SK-MEL-5 (cell line): ENCODE data around the gene CRAT. TPM values are rescaled to one million over a fixed set of nuclear protein-coding genes. Genes with fewer than 3 reads are reported as not detected.

Source experiments
- DNase-seq: peaks from one replicate; pipeline ENCODE4 v3.0.0-alpha.2; 2016; ENCODE audit warnings: low read depth, low spot score
- in situ Hi-C: cut with HindIII; loops from 2 replicates; pipeline ENCODE4 v1.10.0; 2016; ENCODE audit warnings: low sequenced_read_pairs, high pct_unique_total_duplicates, low pct_unique_long_range_greater_than_20kb
- total RNA-seq: library from RNA; depleted of rRNA; stranded (reverse); fragments of >200 nt; shearing (Covaris generic); gene quantifications from 2 replicates; pipeline ENCODE4 v1.2.3, GENCODE V29; 2014

CRAT gene
- total RNA-seq, 1 experiment from 2014 or later = 9.4 TPM

DNA sequence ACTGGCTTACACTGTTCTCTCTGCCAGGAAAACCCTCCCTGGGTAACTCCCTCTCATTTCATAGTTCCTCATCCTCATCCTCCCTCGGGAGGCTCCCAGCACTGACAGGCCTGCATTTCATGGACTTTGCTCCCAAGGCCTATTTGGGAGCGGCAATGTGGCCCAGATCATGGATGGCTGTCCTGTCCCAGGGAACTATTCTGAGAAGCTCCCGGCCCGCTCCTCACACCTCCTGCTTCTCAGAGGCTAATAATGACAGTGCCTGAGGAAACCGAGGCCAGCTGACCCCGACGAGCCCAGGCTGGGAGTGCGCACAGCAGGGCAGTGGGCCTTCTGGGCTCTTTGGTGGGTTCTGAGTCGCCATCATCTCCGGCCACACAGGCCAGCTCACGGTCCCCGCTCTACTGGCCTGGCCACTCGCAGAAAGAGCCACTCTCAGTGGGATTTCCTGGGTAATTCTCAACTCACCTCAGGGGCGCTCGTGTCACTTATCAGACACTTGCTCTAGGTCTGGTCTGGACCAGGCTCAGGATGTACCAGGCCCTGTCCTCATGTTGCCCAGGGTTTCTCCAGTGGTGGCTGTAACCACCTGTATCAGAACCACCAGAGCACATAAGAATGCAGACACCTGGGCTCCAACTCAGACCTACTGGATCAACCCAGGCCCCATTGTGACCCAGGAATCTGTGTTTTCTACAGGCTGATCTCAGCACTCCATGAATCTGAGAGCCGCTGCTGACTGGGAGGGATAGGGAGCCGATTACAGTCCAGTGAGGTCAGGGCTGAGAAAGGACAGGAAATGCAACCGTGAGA is 31.7 kb downstream of the CRAT start:
- no peak for DNase-seq
- in situ Hi-C loops = no loop called here

DNA sequence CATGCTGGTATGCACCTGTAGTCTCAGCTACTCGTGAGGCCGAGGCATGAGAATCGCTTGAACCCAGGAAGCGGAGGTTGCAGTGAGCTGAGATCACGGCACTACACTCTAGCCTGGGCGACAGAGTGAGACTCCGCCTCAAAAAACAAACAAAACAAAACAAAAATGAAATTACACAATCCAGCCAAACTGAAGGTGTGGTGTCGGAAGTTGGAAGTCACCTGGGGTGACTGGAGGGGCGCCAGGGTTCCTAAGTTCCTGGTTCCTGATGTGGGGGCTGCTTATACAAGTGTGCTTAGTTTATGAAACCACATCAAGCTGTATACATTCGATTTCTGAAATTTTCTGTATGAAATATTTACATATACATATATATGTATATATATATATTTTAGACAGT is 33.4 kb downstream of the CRAT start:
- in situ Hi-C loops = no loop called here
- no peak for DNase-seq

DNA sequence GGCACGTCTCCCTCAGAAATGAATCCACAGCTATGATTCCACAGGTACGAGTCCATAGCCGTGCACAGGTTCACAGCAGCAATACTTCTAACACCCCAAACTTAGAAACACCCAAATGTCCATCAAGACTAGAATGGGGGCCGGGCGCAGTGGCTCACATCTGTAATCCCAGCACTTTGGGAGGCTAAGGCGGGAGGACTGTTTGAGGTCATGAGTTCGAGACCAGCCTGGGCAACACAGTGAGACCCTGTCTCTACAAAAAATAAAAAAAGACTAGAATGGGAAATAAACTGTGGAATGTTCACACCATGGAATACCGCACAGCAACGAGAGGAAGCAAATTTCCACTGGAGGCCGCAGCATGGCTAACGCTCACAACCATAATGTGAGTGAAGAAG is 34.0 kb downstream of the CRAT start:
- in situ Hi-C loops = no loop called here
- no peak for DNase-seq

DNA sequence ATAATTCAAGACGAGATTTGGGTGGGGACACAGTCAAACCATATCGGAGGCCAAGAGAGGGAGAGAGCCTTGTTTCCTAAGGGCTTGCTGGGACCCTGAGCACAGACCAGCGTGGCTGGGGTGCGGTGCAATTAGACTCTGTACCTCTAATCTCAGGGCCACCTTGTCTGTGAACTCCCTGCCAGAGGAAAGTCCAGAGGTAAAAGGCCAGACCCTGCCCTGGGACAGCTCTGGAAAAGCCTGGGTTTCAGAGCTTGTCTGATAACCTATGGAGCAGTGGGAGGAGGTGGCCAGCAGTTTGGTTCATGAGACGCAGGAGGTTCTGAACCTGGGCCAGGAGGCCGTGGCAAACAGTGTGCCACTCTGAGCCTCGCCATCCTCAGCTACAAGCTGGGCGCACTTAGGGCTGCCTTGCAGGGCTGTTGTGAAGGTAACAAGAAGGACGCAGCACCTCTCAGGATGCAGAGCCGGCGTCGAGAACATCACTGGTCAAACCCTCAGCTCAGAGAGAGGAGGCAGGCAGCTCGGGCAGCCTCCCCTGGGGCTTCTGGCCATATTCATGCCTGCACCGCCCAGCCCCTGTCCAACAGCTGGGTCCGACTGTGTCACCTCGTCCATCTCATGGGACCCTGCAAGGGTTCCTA is 34.5 kb downstream of the CRAT start:
- no peak for DNase-seq
- in situ Hi-C loops = no loop called here

DNA sequence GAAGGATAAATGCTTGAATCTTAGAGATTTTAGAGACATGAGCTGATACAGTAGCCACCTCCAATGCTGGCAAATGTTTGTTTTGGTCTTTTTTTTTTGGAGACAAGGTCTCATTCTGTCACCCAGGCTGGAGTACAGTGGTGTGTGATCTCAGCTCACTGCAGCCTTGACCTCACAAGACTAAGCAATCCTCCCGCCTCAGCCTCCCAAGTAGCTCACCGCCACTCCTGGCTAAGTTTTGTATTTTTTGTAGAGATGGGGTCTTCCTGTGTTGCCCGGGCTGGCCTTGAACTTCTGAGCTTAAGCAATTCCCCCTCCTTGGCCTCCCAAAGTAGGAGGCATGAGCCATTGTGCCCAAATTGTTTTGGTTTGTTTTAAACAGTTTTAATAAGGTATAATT is 36.5 kb downstream of the CRAT start:
- in situ Hi-C loops = no loop called here
- DNase-seq = no peak

DNA sequence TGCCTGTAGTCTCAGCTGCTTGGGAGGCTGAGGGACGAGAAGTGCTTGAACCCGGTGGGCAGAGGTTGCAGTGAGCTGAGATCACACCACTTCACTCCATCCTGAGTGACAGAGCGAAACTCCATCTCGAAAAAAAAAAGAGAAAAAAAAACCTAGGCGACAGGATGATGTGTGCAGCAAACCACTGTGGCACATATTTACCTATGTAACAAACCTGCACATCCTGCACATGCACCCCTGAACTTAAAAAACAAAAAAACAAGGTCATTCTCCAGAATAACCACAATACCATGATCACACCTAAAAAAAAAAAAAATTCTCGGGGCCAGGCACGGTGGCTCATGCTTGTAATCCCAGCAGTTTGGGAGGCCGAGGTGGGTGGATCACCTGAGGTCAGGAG is 37.2 kb downstream of the CRAT start:
- in situ Hi-C loops = no loop called here
- no peak for DNase-seq

DNA sequence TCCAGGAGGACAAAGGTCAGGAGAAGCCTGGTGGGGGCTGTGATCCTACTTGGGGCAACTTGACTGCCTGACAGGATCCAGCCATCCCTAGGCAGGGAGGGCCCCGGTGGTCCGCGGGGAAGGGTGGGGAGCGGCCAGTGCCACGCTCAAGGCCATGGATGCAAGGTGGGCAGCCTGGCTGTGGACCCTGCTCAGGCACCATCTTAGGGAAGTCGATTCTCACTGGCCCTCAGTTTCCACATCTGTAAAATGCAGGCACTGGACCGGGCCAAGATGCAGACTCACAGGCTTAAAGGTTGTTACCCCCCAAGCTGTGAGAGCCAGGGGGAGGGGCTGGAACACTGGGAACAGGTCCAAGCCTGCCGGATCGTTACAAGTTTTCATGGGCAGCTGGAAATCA is 38.4 kb downstream of the CRAT start:
- in situ Hi-C loops = no loop called here
- no peak for DNase-seq

DNA sequence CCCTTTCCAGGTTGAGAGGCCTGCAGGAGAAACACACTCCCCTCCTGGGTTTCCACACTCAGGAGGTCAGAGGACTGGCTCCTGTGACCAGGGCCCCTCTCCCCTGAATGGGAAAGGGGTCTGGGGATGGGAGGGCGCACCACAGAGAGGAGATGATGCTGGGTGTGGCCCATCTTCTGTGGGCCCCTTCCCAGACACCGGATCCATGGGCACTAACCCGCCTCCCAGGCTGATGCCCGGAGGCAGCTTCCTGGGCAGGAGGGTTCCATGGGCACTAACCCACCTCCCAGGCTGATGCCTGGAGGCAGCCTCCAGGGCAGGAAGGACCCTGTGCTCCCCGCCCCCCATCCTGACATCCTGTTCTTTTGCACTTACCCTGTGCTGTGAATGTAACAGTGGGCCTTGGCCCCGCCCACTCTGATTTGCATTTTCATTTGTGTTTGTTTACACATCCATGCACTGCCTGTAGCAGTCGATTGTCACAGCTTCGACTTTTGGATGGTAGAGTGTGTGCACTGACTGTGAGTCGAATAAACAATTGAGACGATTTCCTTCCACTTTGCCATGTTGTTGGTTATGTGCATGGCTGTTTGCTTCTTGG is 39.0 kb downstream of the CRAT start:
- no peak for DNase-seq
- in situ Hi-C loops = no loop called here

DNA sequence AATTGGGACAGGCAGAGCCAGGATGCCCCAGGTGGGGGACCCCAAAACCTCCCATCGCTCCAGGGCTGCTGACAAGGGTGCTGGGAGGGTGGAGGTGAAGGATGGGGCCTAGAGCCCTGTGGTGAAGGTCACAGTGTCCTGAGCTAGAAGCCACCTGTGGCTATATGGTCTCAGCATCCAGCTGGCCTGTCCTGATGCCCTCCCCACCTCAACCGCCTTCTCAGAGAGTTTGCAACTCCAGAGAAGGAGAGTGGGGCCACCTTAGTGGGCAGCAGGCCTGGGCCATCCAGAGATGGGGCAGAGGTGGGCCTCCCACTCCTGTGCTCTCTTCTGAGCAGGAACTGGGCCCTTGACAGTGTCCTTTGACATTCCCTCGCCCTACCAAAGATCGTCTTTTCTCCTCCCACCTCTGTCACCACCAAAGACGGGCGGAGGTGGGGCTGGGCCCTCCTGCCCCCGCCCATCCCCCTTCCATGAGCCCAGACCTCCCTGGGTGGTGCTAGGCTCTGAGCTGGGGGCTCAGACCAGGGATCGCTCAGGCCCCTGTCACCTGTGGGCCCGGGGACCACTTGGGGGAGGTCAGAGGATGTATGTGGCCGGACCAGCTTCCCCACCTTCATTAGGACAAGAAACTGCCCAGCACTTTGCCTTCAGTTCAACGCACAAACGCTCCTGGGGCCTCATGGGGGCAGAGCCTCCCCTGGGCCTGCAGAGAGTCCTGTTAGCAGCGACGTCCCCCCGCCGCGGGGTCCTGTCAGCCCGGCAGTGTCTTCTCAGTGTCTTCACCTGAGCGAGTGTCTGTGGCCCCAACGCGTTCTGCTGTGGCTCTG is 39.7 kb downstream of the CRAT start:
- in situ Hi-C loops = no loop called here
- no peak for DNase-seq

DNA sequence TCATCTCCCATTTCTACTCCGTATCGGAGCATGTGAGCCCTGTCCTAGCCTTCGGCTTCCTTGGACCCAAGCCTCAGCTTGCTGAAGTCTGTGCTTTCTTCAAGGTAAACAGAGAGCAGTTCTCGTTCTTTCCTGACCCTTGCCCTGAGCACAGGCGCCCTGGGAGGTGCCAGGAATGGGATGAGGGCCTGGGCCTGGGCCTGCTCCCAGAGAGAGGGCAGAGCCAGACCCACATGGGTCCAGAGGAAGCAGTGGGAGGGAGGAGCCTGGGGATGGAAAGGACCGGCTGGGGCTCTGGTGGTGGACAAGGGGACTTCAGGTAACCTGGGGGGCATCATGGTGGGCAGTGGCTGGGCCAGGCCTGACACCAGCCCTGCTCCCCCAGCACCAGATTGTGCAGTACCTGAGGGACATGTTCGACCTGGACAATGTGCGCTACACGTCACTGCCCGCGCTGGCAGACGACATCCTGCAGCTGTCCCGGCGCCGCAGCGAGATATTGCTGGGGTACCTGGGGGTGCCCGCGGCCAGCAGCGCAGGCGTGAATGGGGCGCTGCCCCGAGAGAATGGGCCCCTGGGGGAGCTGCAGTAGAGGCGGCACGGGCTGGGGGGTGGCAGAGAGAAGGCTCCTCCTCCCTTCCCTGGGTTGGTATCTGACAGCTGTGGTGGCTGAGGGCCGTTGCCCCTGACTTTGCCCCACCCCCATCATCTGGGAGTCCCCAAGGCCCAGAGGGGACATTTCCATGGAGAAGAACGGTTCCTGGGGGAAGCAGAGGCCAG is 40.5 kb downstream of the CRAT start:
- no peak for DNase-seq
- in situ Hi-C loops = no loop called here

DNA sequence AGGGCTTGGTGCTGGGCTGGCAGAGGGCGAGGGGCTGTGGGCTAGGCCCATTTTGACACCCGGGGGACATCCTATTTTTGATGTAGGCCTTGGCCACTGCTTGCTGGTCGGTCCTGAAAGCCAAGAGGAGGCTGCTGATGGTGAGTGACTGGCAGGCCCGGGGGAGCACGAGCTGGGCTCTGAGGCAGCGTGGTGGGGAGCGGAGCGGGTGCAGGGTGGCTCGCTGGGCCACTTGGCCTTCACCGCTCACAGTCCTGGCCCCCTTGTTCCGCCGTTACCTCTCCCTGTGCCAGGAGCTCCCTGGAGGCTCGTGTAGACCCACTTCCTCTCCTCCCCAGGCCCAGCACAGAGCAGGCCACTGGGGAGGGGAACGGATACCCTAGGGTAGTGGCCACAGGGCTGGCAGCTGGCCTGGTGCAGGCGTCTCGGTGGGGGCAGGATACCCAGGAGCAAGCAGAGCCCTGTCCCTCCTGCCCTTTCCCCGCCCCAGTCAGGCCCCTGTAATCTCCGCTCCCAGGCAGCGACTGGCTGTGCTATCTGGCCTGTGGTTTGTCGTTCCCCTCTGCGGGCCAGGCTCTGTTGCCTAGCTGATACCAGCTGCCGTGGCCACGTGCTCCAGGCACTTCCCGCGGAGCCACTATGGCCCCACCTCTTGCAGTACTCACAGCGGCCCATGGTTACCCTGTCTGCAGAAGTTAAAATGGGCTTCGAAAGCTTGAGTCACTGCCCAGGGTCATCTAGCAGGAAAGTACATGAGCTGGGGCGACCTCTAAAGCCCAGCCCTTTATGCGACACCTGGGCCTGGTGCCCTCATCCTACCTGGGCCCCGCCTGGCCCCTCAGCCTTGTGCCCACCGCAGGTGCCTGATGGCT is 41.4 kb downstream of the CRAT start:
- no peak for DNase-seq
- in situ Hi-C loops = no loop called here

DNA sequence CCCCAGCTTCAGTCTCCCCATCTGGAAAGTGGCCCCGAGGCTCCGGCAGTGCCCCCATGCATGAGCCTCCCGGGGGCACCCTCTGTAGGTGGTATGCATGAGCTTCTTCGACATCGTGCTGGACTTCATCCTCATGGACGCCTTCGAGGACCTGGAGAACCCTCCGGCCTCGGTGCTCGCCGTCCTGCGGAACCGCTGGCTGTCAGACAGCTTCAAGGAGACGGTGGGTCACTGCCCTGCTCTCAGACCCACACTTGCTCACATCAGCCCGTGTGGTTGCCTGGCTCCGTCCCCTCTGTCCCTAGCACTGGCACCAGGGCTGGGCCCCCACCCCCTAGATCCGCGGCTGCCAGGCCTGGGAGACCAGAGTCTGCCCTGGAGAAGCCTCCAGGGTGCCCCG is 42.5 kb downstream of the CRAT start:
- no peak for DNase-seq
- in situ Hi-C loops = no loop called here

DNA sequence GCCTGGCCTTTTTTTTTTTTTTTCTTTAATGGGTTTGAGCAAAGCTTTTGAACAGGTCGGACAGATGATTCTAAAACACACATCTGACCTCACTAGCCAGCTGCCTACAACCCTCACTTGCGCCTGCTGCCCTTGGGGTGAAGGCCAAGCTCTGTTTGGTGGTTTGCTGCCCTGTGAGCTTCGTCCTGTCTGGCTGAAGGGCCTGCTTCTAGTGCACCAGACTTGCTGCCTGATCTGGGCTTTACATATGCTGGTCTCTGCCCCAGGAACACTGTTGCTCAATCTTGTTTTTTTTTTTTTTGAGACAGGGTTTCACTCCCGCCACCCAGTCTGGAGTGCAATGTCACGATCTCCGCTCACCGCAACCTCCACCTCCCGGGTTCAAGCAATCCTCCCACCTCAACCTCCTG is 46.1 kb downstream of the CRAT start:
- in situ Hi-C loops = no loop called here
- no peak for DNase-seq

DNA sequence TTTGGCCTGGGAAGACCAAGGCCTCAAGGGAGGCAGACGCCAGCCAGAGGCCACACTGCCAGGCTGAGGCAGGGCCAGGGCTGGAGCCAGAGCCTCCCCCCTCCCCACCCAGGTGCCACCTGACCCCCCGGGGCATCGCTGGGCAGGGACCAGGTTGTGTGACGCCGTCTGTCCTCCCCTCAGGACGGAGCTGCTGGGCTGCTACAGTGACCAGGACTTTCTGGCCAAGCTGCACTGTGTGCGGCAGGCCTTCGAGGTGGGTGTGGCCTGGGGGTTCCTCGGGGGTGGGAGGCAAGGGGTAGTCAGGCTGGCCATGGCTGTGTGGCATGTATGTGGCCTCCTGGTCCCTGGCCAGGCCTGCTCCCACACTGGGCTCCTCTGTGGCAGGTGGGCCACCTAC is 47.5 kb downstream of the CRAT start:
- no peak for DNase-seq
- in situ Hi-C loops = no loop called here

DNA sequence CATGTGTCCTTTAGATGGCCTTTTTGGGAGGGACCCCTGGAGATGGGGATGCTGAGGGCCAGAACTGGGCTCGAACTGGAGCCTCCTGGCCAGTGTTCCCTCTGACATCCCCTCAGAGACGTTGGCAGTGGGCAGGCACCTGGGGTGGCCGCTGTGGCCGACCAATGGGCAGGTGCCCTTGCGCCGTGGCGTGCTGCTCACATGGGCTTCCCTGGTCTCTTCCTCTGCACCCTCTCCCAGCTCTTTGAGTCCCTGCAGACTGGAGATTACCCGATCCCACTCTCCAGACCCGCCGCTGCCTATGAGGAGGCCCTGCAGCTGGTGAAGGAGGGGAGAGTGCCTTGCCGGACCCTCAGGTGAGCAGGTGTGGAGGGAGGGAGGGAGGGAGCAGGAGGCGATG is 49.6 kb downstream of the CRAT start:
- DNase-seq = no peak
- in situ Hi-C loops = no loop called here

DNA sequence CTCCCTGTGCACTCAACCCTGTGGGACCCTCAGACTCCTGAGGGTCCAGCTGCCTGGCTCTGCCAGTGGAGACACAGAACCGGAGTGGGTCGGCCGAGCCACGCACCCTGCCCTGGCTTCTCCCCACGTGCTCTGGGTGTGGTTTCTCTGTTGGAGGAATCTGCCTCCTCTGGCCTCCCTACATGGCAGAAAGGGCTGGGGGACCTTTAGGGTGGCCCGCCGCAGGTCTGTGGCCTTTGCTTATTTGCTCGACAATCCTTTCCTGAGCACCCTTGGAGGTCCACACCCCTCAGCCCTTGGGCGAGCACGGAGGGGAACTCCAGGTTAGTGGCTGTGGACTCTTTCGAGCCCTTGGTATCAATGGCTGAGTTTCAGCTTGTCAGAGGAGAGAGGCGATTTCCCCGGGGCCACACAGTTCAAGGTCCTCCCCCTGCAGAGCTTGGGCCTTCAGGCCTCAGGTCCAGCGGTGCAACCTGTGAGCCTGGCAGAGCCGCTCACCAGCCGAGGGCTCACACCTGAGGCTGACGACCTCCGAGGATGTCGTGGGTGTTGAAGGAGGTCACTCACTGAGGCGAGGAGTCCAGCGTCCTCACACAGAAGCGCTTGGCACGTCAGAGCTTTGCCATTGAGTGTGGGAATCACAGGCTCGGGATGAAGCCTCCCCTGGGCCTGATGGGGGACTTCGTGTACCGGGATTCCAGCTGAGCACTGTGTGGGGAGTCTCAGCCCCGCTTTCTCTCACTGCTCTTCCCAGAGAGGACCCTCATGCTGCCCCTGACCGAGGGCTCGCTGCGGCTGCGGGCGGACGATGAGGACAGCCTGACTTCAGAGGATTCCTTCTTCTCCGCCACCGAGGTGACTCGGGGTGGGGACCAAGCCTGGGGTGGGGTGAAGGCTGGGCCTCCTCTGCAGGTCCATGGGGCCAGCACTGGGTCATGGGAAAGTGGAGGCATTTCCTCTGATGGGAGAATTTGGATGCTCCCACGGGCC is 50.5 kb downstream of the CRAT start:
- in situ Hi-C loops = no loop called here

More for the DNA sequence above, 50.5 kb downstream of the CRAT start:
- DNase-seq = no peak
